Spleen (tissue), 11 donors: ENCODE results near the gene EFNB3. TPM values are rescaled to one million over a fixed set of nuclear protein-coding genes. Genes with fewer than 3 reads are reported as not detected.

Experiments
- DNase-seq: peaks from one replicate; pipeline ENCODE4 v3.0.0-alpha.2; 2020
- H3K27ac ChIP-seq, 8 donors: fragments of 200-600 bp; sonication (generic) in 7 of 8; 1 replicate in 4 of 8; 2 replicates in 4 of 8; pipeline versions ENCODE4 v1.5.0 to v1.8.0; 2016 to 2021; ENCODE audit warnings: inconsistent platforms in 4 of 8, mild to moderate bottlenecking in 4 of 8, moderate library complexity in 1 of 8
- H3K27me3 ChIP-seq, 7 donors: fragments of 200-600 bp; sonication (generic) in 6 of 7; replicated peaks in 1 of 7; 1 replicate in 4 of 7; 2 replicates in 3 of 7; pipeline versions ENCODE4 v1.5.0 to v1.8.0; 2016 to 2021; ENCODE audit warnings: inconsistent platforms in 3 of 7, mild to moderate bottlenecking in 1 of 7
- H3K36me3 ChIP-seq, 6 donors: fragments of 200-600 bp; sonication (generic) in 5 of 6; 1 replicate in 4 of 6; 2 replicates in 2 of 6; pipeline versions ENCODE4 v1.5.0 to v1.8.0; 2016 to 2021; ENCODE audit warnings: inconsistent platforms in 2 of 6
- H3K4me1 ChIP-seq, 6 donors: fragments of 200-600 bp; sonication (generic) in 5 of 6; 1 replicate in 3 of 6; 2 replicates in 3 of 6; pipeline versions ENCODE4 v1.5.0 to v1.8.0; 2016 to 2021; ENCODE audit warnings: inconsistent platforms in 3 of 6
- H3K4me3 ChIP-seq, 8 donors: fragments of 200-600 bp; sonication (generic) in 7 of 8; 1 replicate in 4 of 8; 2 replicates in 4 of 8; pipeline versions ENCODE4 v1.5.0 to v1.8.0; 2016 to 2021; ENCODE audit warnings: inconsistent platforms in 4 of 8, mild to moderate bottlenecking in 4 of 8, moderate library complexity in 2 of 8
- H3K9me3 ChIP-seq, 8 donors: fragments of 200-600 bp; sonication (generic) in 7 of 8; 1 replicate in 4 of 8; 2 replicates in 4 of 8; pipeline versions ENCODE4 v1.5.0 to v1.8.0; 2016 to 2021; ENCODE audit warnings: inconsistent platforms in 4 of 8
- CTCF ChIP-seq, 11 experiments: fragments of 200-600 bp in 7 of 11; fragments of 450-650 bp in 4 of 11; sonication (generic) in 4 of 11; IDR thresholded peaks in 8 of 11; conservative IDR thresholded peaks in 3 of 11; 1 replicate in 7 of 11; 2 replicates in 4 of 11; pipeline versions ENCODE4 v1.4.0 to v1.8.0; 2016 to 2021; ENCODE audit warnings: antibody characterized with exemption in 11 of 11, inconsistent platforms in 4 of 11, mild to moderate bottlenecking in 1 of 11
- POLR2A ChIP-seq, 3 donors: fragments of 450-650 bp; IDR thresholded peaks; one replicate each; pipeline ENCODE4 v1.5.1; 2017; ENCODE audit warnings: antibody characterized with exemption in 3 of 3, mild to moderate bottlenecking in 1 of 3
- POLR2AphosphoS5 ChIP-seq, 3 donors: sonication (generic); formaldehyde crosslinking; IDR thresholded peaks; one replicate each; pipeline ENCODE4 v1.5.1; 2017; ENCODE audit warnings: antibody characterized with exemption in 3 of 3
- WGBS, 5 donors: extraction: QIAGEN DNeasy Blood & Tissue Kit in 3 of 5; methylation state at CpG; one replicate each; pipeline versions ENCODE4 v1.1.5 to v1.1.7; 2013 to 2018; 5-methylcytosine and 5-hydroxymethylcytosine counted together
- intact Hi-C: fragments of 100-400 bp; cut with DNase I; formaldehyde crosslinking; loops from one replicate; pipeline ENCODE4 v1.15.0; 2023; ENCODE audit warnings: low total_unique reads
- polyA plus RNA-seq, 3 donors: library from polyadenylated mRNA; stranded (reverse); fragments of 200-250 nt; gene quantifications; one replicate each; pipeline ENCODE4 v1.2.1, GENCODE V29; 2013
- total RNA-seq, 7 donors: library from RNA; depleted of rRNA in 3 of 7; stranded (reverse); fragments of >200 nt in 3 of 7; fragmentation: NEBNext Ultra II Directional in 4 of 7; extraction: Animal tissue kit (Norgen Biotek cat#: 25700) in 4 of 7; gene quantifications; one replicate each; pipeline versions ENCODE4 v1.1.0 to v1.2.1, GENCODE V29; 2016 to 2021
- donor health status: healthy with polysubstance abuse.
- donor health status: DM: no; HTN: no; CAD: no; lungs with moderate emphysema.
- donor health status: DM: no; HTN: no; CAD: no.
- donor health status: Bipolar disorder and iron deficiency.
- donor health status: healthy.
- donor health status: DM: no; HTN: no; CAD: no.
- donor health status: DM: yes; HTN: yes; CAD: no.

The EFNB3 gene
- total and polyA plus RNA-seq, 10 donors, result 0.04 to 0.60 (median 0.26) TPM; not detected in 1

- H3K36me3 ChIP-seq, result peaks cover 0 to 56% (median 23%) of the 10 kb centered on the region in 6 donors
- H3K9me3 ChIP-seq, result no peaks in the 10 kb centered on the region
- TF ChIP-seq POLR2A (IDR thresholded peaks at IDR 0.05) (no peak), CTCF (IDR thresholded peaks at IDR 0.05 in 8 of 11, conservative IDR thresholded peaks at IDR 0.05 in 3 of 11) (no peak), POLR2AphosphoS5 (IDR thresholded peaks at IDR 0.05) (no peak)
- H3K27ac ChIP-seq, result no peak overlapping the region
- peaks cover 5 to 59% (median 31%) of the 10 kb centered on the region in 7 donors for H3K27me3 ChIP-seq
- intact Hi-C loops, result no loop called here
- WGBS, 5 donors, result 94 to 97% (median 96%) methylated on average over 8 to 13 of the region's 13 CpGs
- DNase-seq, result no peak
- peaks cover 7 to 36% (median 18%) of the 10 kb centered on the region in 6 donors for H3K4me1 ChIP-seq
- H3K4me3 ChIP-seq, result no peak overlapping the region
Measured at GRCh38 chr17:7702776-7703175, 2.2 kb upstream of the EFNB3 start.

DNA sequence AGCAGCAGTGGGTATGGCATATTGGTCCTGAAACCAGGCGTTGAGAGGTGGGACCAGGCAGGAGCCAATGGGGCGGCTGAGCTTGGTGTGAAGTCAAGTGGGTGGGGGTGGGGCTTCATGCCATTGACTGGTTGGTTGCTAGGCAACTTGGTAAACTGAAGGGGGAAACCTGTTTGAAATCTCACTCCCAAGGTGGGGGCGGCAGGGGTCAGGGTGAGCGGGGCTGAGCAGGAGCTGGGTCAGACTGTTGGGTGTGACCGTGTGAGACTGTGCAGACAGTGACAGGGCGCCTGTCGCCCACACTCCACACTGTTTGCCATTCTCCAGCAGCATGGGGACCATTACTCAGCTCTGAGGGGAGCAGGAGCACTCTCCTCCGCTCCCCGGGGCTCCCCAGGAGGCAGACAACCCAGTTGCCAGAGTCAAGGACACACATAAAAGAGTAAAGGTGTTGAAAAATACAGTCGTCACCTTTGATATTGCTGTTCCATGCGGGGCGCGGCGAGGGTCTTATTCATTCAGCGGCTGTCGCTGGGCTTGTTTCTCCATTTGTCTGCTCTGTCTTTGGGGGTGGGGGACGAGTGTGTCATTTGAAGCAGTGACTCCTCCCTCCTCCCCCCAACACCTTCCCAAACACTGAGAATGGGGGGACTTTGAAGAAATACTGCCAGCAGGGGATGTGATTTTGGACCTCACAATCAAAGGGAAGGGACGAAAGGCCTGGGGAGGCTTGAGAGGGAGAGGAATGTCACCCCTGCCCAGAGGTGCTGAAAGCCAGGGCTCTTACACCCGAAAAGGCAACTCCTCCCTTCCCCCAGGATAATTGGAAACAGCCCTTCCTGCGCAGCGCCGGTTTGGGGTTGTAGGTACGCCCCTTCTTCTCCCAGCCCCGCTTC lies 1.2 kb upstream of the EFNB3 start:
- Histone ChIP-seq H3K36me3 (peaks cover 0 to 45% (median 23%) of the 10 kb centered on the region in 6 donors), H3K27me3 (peaks cover 5 to 69% (median 31%) of the 10 kb centered on the region in 7 donors), H3K4me3 (no peak overlapping the region), H3K9me3 (no peaks in the 10 kb centered on the region), H3K27ac (no peak overlapping the region), H3K4me1 (peaks cover 7 to 36% (median 18%) of the 10 kb centered on the region in 6 donors)
- TF ChIP-seq POLR2A (IDR thresholded peaks at IDR 0.05) (no peak), POLR2AphosphoS5 (IDR thresholded peaks at IDR 0.05) (no peak), CTCF (IDR thresholded peaks at IDR 0.05 in 8 of 11, conservative IDR thresholded peaks at IDR 0.05 in 3 of 11) (no peak)
- WGBS, 5 donors, result 56 to 77% (median 64%) methylated on average over 24 of the region's 24 CpGs
- intact Hi-C loops, result no loop called here
- DNase-seq, result peak; percentile 54

- 5 to 8% (median 8%) methylated on average over 36 to 50 of the region's 50 CpGs for WGBS, 5 donors
- intact Hi-C loops, result no loop called here
- TF ChIP-seq POLR2AphosphoS5 (IDR thresholded peaks at IDR 0.05), result no peak
- no peak for TF ChIP-seq CTCF (IDR thresholded peaks at IDR 0.05 in 8 of 11, conservative IDR thresholded peaks at IDR 0.05 in 3 of 11)
- TF ChIP-seq POLR2A (IDR thresholded peaks at IDR 0.05), result no peak
Measured at GRCh38 chr17:7705269-7706255, 560 bp downstream of the EFNB3 start.

More at GRCh38 chr17:7705269-7706255, 560 bp downstream of the EFNB3 start:
- Histone ChIP-seq H3K4me1 (peaks cover 7 to 43% (median 20%) of the 10 kb centered on the region in 6 donors), H3K36me3 (peaks cover 0 to 34% (median 23%) of the 10 kb centered on the region in 6 donors), H3K4me3 (peak overlapping the region in 7 of 8 donors; percentile 3 to 57 (median 19)), H3K27ac (no peak overlapping the region), H3K27me3 (peaks cover 5 to 76% (median 31%) of the 10 kb centered on the region in 7 donors), H3K9me3 (no peaks in the 10 kb centered on the region)
- DNase-seq, result peak; percentile 53
